Heart left ventricle (tissue), 16 donors: ENCODE results near the gene NDUFB11. TPM values are rescaled to one million over a fixed set of nuclear protein-coding genes. Genes with fewer than 3 reads are reported as not detected.

Experiments
- ATAC-seq, 4 donors: fragments of 200-7000 bp; cut with Tn5 transposase; one replicate each; pipeline ENCODE4 v1.9.1; 2020 to 2022; ENCODE audit warnings: moderate library complexity in 4 of 4, mild to moderate bottlenecking in 3 of 4, moderate number of reproducible peaks in 1 of 4
- DNase-seq, 5 donors: peaks; one replicate each; pipeline ENCODE4 v3.0.0-alpha.2; 2020
- H3K27ac ChIP-seq, 12 donors: fragments of 200-600 bp; sonication (generic) in 4 of 12; one replicate each; pipeline versions ENCODE4 v1.5.0 to v1.8.0; 2016 to 2022; ENCODE audit warnings: mild to moderate bottlenecking in 2 of 12
- H3K27me3 ChIP-seq, 9 donors: fragments of 200-600 bp; sonication (generic) in 2 of 9; one replicate each; pipeline versions ENCODE4 v1.5.1 to v1.8.0; 2016 to 2022; ENCODE audit warnings: mild to moderate bottlenecking in 3 of 9
- H3K36me3 ChIP-seq, 9 donors: fragments of 200-600 bp; sonication (generic) in 2 of 9; one replicate each; pipeline versions ENCODE4 v1.5.0 to v1.8.0; 2018 to 2022; ENCODE audit warnings: mild to moderate bottlenecking in 2 of 9
- H3K4me1 ChIP-seq, 12 donors: fragments of 200-600 bp; sonication (generic) in 4 of 12; one replicate each; pipeline versions ENCODE4 v1.5.0 to v1.8.0; 2016 to 2022; ENCODE audit warnings: mild to moderate bottlenecking in 3 of 12
- H3K4me3 ChIP-seq, 12 donors: fragments of 200-600 bp; sonication (generic) in 4 of 12; one replicate each; pipeline versions ENCODE4 v1.5.0 to v1.8.0; 2017 to 2022; ENCODE audit warnings: mild to moderate bottlenecking in 9 of 12, moderate library complexity in 4 of 12
- H3K9me3 ChIP-seq, 12 donors: fragments of 200-600 bp; sonication (generic) in 4 of 12; one replicate each; pipeline versions ENCODE4 v1.5.0 to v1.8.0; 2016 to 2022; ENCODE audit warnings: mild to moderate bottlenecking in 1 of 12
- POLR2A ChIP-seq, 2 donors: fragments of 450-650 bp; IDR thresholded peaks; one replicate each; pipeline ENCODE4 v1.6.1; 2017; ENCODE audit warnings: antibody characterized with exemption in 2 of 2, mild to moderate bottlenecking in 2 of 2, moderate library complexity in 2 of 2
- WGBS, 4 donors: extraction: QIAGEN DNeasy Blood & Tissue Kit in 2 of 4; methylation state at CpG; one replicate each; pipeline versions ENCODE4 v1.1.5 to v1.1.7; 2013 to 2018; 5-methylcytosine and 5-hydroxymethylcytosine counted together
- intact Hi-C, 10 donors: fragments of 100-400 bp; cut with DNase I; formaldehyde crosslinking; loops; one replicate each; pipeline versions ENCODE4 v1.11.1 to v1.14.2; 2022
- polyA plus RNA-seq, 2 donors: library from polyadenylated mRNA; stranded (reverse); fragments of 200-250 nt; gene quantifications; one replicate each; pipeline ENCODE4 v1.2.3, GENCODE V29; 2013
- total RNA-seq, 9 donors: library from RNA; depleted of rRNA in 2 of 9; stranded (reverse); fragments of >200 nt in 2 of 9; fragmentation: NEBNext Ultra II Directional in 3 of 9; extraction: Animal tissue kit (Norgen Biotek cat#: 25700) in 3 of 9; gene quantifications; one replicate each; pipeline versions ENCODE4 v1.1.0 to v1.2.4, GENCODE V29; 2016 to 2023
- TF ChIP-seq, protein P1 (sequence below), 12 donors: fragments of 200-600 bp; sonication (generic) in 4 of 12; IDR thresholded peaks; one replicate each; pipeline versions ENCODE4 v1.5.0 to v1.8.0; 2018 to 2022; ENCODE audit warnings: antibody characterized with exemption in 12 of 12, mild to moderate bottlenecking in 5 of 12
- donor health status: ischemic (EF 13 %, LVEDD 7.1; RV severe dilation, severe dysfunction).
- donor health status: healthy with polysubstance abuse.
- donor health status: DM: no; HTN: yes; CAD: no.
- donor health status: DM: no; HTN: no; CAD: no.
- donor health status: ischemic (EF 25% LVEDD 6.9; RV normal size, moderate dysfunction).
- donor health status: ischemic (EF 25% LVEDD 5.7; RV mildly dilated, moderate dysfunction).
- donor health status: healthy.
- donor health status: DM: yes; HTN: yes; CAD: no.
- donor health status: ischemic (EF 35%, LVEDD 5.7; RV mildly dilated, moderate dysfunction).
- donor health status: nonischemic (EF 11% LVEDD 7.7; RV severe dilation, severe dysfunction).
- donor health status: DM: yes; HTN: yes; CAD: no.
- donor health status: PGD.
- donor health status: ischemic (EF 29% LVEDD 5.4; RV normal size, mild dysfunction).
- donor health status: nonischemic (EF 23%, LVEDD 6.1; RV moderate dilation, normal function).

The NDUFB11 gene
- total and polyA plus RNA-seq, 11 donors: 128 to 254 (median 173) TPM

DNA sequence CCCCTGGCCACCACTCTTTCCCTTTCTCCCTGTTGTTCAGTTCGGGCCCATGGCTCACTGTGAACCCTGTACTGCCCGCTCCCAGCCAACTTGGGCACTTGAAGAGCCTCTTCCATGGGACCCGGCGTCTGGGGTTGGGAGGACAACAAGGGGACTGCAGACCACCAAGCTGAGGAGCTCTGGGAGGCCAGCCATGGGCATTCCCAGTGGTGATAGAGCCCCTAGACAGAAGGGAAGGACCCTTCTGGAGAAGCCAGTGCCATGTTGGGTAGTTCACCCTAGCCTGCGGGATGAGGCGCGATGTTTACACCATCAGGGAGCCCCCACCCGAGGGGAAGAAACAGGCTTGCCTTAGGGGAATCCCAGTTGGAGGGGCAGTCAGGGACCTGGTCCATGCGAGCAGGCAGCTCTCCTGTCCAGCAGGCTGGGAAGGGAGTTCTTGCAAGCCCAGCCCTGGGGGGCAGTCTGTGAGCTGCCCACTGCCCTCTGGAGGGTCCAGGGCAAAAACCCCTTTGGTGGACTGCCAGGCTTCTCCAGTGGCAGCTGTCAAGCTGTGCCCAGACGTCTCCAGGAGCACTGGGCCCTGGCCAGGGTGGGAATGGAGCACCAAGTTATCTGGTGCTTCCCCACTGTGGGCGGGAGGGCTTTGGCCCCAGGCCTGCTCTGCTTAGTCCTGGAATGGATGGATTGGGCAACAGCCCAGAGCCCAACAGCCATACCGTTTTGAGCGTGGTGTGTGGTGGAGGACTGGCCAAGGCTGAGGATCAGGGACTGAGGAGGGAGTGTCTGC is 25.4 kb upstream of the NDUFB11 start:
- H3K27me3 ChIP-seq: no peaks in the 10 kb centered on the region
- TF ChIP-seq, protein P1, sequence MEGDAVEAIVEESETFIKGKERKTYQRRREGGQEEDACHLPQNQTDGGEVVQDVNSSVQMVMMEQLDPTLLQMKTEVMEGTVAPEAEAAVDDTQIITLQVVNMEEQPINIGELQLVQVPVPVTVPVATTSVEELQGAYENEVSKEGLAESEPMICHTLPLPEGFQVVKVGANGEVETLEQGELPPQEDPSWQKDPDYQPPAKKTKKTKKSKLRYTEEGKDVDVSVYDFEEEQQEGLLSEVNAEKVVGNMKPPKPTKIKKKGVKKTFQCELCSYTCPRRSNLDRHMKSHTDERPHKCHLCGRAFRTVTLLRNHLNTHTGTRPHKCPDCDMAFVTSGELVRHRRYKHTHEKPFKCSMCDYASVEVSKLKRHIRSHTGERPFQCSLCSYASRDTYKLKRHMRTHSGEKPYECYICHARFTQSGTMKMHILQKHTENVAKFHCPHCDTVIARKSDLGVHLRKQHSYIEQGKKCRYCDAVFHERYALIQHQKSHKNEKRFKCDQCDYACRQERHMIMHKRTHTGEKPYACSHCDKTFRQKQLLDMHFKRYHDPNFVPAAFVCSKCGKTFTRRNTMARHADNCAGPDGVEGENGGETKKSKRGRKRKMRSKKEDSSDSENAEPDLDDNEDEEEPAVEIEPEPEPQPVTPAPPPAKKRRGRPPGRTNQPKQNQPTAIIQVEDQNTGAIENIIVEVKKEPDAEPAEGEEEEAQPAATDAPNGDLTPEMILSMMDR (IDR thresholded peaks at IDR 0.05): no peak
- TF ChIP-seq POLR2A (IDR thresholded peaks at IDR 0.05): no peak
- 60 to 74% (median 67%) methylated on average over 7 to 13 of the region's 13 CpGs for WGBS, 4 donors
- DNase-seq (peak in 4 of 5 donors; percentile 41 to 69 (median 58)), ATAC-seq (peak; percentile 79 to 94 (median 88))
- intact Hi-C loops: no loop called here
- no peak overlapping the region for H3K4me3 ChIP-seq
- no peak overlapping the region for H3K27ac ChIP-seq
- H3K9me3 ChIP-seq: no peaks in the 10 kb centered on the region
- peaks cover 0 to 48% (median 36%) of the 10 kb centered on the region in 9 donors for H3K36me3 ChIP-seq
- H3K4me1 ChIP-seq: peaks cover 0 to 12% (median 0%) of the 10 kb centered on the region in 12 donors

DNA sequence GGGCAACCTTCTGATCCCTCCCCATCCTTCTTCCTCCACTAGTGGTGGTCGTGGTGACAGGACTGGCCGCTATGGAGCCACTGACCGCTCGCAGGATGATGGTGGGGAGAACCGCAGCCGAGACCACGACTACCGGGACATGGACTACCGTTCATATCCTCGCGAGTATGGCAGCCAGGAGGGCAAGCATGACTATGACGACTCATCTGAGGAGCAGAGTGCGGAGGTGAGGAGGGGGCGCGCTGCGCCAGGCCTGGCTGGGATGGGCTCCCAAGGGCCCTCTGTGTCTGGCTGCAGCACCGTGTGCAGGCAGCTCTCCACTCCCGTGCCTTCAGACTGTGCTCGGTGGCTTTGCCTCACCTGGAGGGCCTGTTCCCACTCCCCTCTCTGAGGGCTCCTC is 24.8 kb upstream of the NDUFB11 start:
- WGBS, 4 donors: 86 to 96% (median 95%) methylated on average over 13 to 19 of the region's 19 CpGs
- DNase-seq: no peak
- no peak for TF ChIP-seq POLR2A (IDR thresholded peaks at IDR 0.05)
- TF ChIP-seq, protein P1 (IDR thresholded peaks at IDR 0.05): no peak
- H3K9me3 ChIP-seq: no peaks in the 10 kb centered on the region
- intact Hi-C loops: no loop called here
- peaks cover 0 to 44% (median 33%) of the 10 kb centered on the region in 9 donors for H3K36me3 ChIP-seq
- peak in 1 of 4 donors; percentile 3 for ATAC-seq
- H3K4me3 ChIP-seq: no peak overlapping the region
- H3K27ac ChIP-seq: no peak overlapping the region
- peaks cover 0 to 12% (median 0%) of the 10 kb centered on the region in 12 donors for H3K4me1 ChIP-seq
- H3K27me3 ChIP-seq: no peaks in the 10 kb centered on the region

DNA sequence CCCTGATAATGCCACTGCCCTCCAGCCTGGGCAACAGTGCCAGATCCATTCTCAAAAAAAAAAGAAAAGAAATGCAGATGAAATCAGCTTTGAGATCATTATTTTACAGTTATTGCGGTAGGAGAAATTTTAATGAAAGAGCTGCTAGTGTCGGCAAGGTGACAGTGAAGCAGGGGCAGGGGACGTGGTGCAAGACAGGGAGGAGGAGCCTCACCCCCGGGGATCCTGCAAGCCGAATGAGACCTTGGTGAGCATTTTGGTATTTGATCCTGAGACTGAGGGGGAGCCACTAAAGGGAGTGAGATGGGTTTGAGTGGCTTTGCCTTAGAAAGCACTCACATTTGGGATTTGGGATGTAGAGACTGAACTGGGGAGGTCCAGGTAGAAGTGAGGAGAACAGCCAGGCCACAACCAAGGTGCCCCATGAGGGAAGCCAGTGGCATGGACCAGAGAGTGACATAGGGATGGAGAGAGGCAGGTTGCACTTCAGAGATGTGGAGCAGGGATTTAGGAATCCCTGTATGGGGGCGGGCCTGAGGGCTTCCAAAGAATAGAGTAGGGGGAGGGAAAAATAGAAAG is 24.1 kb upstream of the NDUFB11 start:
- H3K4me1 ChIP-seq: peaks cover 0 to 12% (median 0%) of the 10 kb centered on the region in 12 donors
- peaks cover 0 to 40% (median 29%) of the 10 kb centered on the region in 9 donors for H3K36me3 ChIP-seq
- no peaks in the 10 kb centered on the region for H3K27me3 ChIP-seq
- intact Hi-C loops: no loop called here
- ATAC-seq (no peak), DNase-seq (no peak)
- H3K27ac ChIP-seq: no peak overlapping the region
- no peaks in the 10 kb centered on the region for H3K9me3 ChIP-seq
- no peak overlapping the region for H3K4me3 ChIP-seq
- TF ChIP-seq POLR2A (IDR thresholded peaks at IDR 0.05): no peak
- TF ChIP-seq, protein P1 (IDR thresholded peaks at IDR 0.05): no peak
- 81 to 91% (median 84%) methylated on average over 6 of the region's 6 CpGs for WGBS, 4 donors

DNA sequence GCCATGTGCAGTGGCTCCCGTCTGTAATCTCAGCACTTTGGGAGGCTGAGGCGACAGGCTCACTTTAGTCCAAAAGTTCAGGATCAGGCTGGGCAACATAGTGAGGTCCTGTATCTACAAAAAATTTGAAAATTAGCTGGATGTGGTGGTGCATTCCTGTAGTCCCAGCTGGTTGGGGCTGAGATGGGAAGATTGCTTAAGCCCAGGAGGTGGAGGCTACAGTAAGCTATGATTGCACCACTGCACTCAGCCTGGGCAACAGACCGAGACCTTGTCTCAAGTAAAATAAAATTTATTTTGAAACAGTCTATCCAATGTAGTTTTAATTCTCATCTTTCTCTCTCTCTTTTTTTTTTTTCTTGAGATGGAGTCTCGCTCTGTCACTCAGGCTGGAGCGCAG is 21.6 kb upstream of the NDUFB11 start:
- TF ChIP-seq, protein P1 (IDR thresholded peaks at IDR 0.05): no peak
- TF ChIP-seq POLR2A (IDR thresholded peaks at IDR 0.05): no peak
- ATAC-seq (no peak), DNase-seq (no peak)
- Histone ChIP-seq H3K27ac (no peak overlapping the region), H3K9me3 (no peaks in the 10 kb centered on the region), H3K27me3 (no peaks in the 10 kb centered on the region), H3K4me3 (no peak overlapping the region), H3K4me1 (peaks cover 0 to 12% (median 0%) of the 10 kb centered on the region in 12 donors), H3K36me3 (peaks cover 0 to 22% (median 16%) of the 10 kb centered on the region in 9 donors)
- WGBS, 4 donors: 89 to 98% (median 94%) methylated on average over 5 of the region's 5 CpGs
- intact Hi-C loops: no loop called here
